Liver (tissue), 9 donors: ENCODE results near the gene LYST. TPM values are rescaled to one million over a fixed set of nuclear protein-coding genes. Genes with fewer than 3 reads are reported as not detected.

Experiments used
- DNase-seq: peaks from one replicate; pipeline ENCODE4 v3.0.0-alpha.2; 2017; ENCODE audit warnings: low spot score
- H3K27ac ChIP-seq, 2 donors: one replicate each; pipeline ENCODE4 v1.7.0; 2013; ENCODE audit warnings: inconsistent platforms in 2 of 2, low read length in 2 of 2, control low read depth in 1 of 2, low read depth in 1 of 2, mild to moderate bottlenecking in 1 of 2
- H3K27me3 ChIP-seq, 4 donors: one replicate each; pipeline versions ENCODE4 v1.6.1 to v1.7.0; 2013; ENCODE audit warnings: low read length in 3 of 4, inconsistent platforms in 1 of 4, mild to moderate bottlenecking in 1 of 4, moderate library complexity in 1 of 4; ENCODE audit not compliant: control insufficient read depth in 4 of 4, insufficient read depth in 4 of 4
- H3K36me3 ChIP-seq, 4 donors: one replicate each; pipeline versions ENCODE4 v1.6.1 to v1.7.0; 2013; ENCODE audit warnings: low read length in 3 of 4, mild to moderate bottlenecking in 3 of 4, low read depth in 1 of 4, moderate library complexity in 1 of 4; ENCODE audit not compliant: control insufficient read depth in 4 of 4, insufficient read depth in 3 of 4
- H3K4me1 ChIP-seq, 4 donors: one replicate each; pipeline versions ENCODE4 v1.6.1 to v1.7.0; 2013; ENCODE audit warnings: low read length in 3 of 4, mild to moderate bottlenecking in 3 of 4, moderate library complexity in 1 of 4; ENCODE audit not compliant: control insufficient read depth in 4 of 4, insufficient read depth in 4 of 4
- H3K4me3 ChIP-seq, 3 donors: one replicate each; pipeline versions ENCODE4 v1.6.1 to v1.7.0; 2013; ENCODE audit warnings: low read length in 3 of 3, control low read depth in 1 of 3, low read depth in 1 of 3, mild to moderate bottlenecking in 1 of 3
- H3K9ac ChIP-seq, 2 donors: one replicate each; pipeline ENCODE4 v1.7.0; 2013; ENCODE audit warnings: low read length in 2 of 2, mild to moderate bottlenecking in 2 of 2, moderate library complexity in 2 of 2, control low read depth in 1 of 2, low read depth in 1 of 2
- H3K9me3 ChIP-seq, 4 donors: one replicate each; pipeline versions ENCODE4 v1.6.1 to v1.7.0; 2013; ENCODE audit warnings: low read length in 3 of 4; ENCODE audit not compliant: control insufficient read depth in 4 of 4
- EGR1 ChIP-seq, 2 donors: IDR thresholded peaks; 2 replicates each; pipeline ENCODE4 v1.6.1; 2016 to 2018; ENCODE audit warnings: antibody characterized with exemption in 2 of 2, low read depth in 2 of 2
- FOXA1 ChIP-seq: IDR thresholded peaks from 2 replicates; pipeline ENCODE4 v1.6.1; 2016; ENCODE audit warnings: antibody characterized with exemption
- FOXA2 ChIP-seq: IDR thresholded peaks from 2 replicates; pipeline ENCODE4 v1.6.1; 2016; ENCODE audit warnings: antibody characterized with exemption
- GABPA ChIP-seq, 2 donors: IDR thresholded peaks in 1 of 2; conservative IDR thresholded peaks in 1 of 2; 2 replicates each; pipeline ENCODE4 v1.6.1; 2016; ENCODE audit warnings: antibody characterized with exemption in 2 of 2, mild to moderate bottlenecking in 1 of 2, moderate library complexity in 1 of 2
- HNF4A ChIP-seq, 2 donors: conservative IDR thresholded peaks; 2 replicates each; pipeline ENCODE4 v1.6.1; 2016; ENCODE audit warnings: antibody characterized with exemption in 2 of 2, mild to moderate bottlenecking in 2 of 2
- HNF4G ChIP-seq: IDR thresholded peaks from 2 replicates; pipeline ENCODE4 v1.6.1; 2016; ENCODE audit warnings: antibody characterized with exemption
- JUND ChIP-seq, 2 donors: IDR thresholded peaks; 2 replicates each; pipeline ENCODE4 v1.6.1; 2016; ENCODE audit warnings: antibody characterized with exemption in 2 of 2
- MAX ChIP-seq: IDR thresholded peaks from 2 replicates; pipeline ENCODE4 v1.6.1; 2016; ENCODE audit warnings: antibody characterized with exemption
- NR2F2 ChIP-seq: IDR thresholded peaks from 2 replicates; pipeline ENCODE4 v1.6.1; 2016; ENCODE audit warnings: antibody characterized with exemption
- RAD21 ChIP-seq, 2 donors: IDR thresholded peaks; 2 replicates each; pipeline ENCODE4 v1.6.1; 2016; ENCODE audit warnings: antibody characterized with exemption in 2 of 2, mild to moderate bottlenecking in 2 of 2
- REST ChIP-seq: IDR thresholded peaks from 2 replicates; pipeline ENCODE4 v1.6.1; 2016; ENCODE audit warnings: antibody characterized with exemption, mild to moderate bottlenecking
- RXRA ChIP-seq, 2 donors: IDR thresholded peaks; 2 replicates each; pipeline ENCODE4 v1.6.1; 2017 to 2018; ENCODE audit warnings: antibody characterized with exemption in 2 of 2, mild to moderate bottlenecking in 1 of 2
- SP1 ChIP-seq: IDR thresholded peaks from 2 replicates; pipeline ENCODE4 v1.6.1; 2018; ENCODE audit warnings: antibody characterized with exemption, mild to moderate bottlenecking
- TAF1 ChIP-seq: conservative IDR thresholded peaks from 2 replicates; pipeline ENCODE4 v1.6.1; 2016; ENCODE audit warnings: antibody characterized with exemption, mild to moderate bottlenecking
- YY1 ChIP-seq: IDR thresholded peaks from 2 replicates; pipeline ENCODE4 v1.6.1; 2016; ENCODE audit warnings: antibody characterized with exemption, mild to moderate bottlenecking
- ZBTB33 ChIP-seq: IDR thresholded peaks from 2 replicates; pipeline ENCODE4 v1.6.1; 2016; ENCODE audit warnings: antibody characterized with exemption
- WGBS: extraction: QIAGEN DNeasy Blood & Tissue Kit; methylation state at CpG from one replicate; pipeline ENCODE4 v1.1.7; 2013; 5-methylcytosine and 5-hydroxymethylcytosine counted together
- polyA plus RNA-seq, 2 donors: library from polyadenylated mRNA; stranded (reverse) in 1 of 2; unstranded in 1 of 2; fragments of 200-250 nt in 1 of 2; fragments of >200 nt in 1 of 2; fragmentation: Nextera tagmentation in 1 of 2; extraction: Ambion mirVana in 1 of 2; gene quantifications; one replicate each; pipeline versions ENCODE4 v1.2.1 to v1.2.3, GENCODE V29; 2013 to 2015
- total RNA-seq, 2 donors: library from RNA; depleted of rRNA; stranded (reverse); fragments of >200 nt; gene quantifications; one replicate each; pipeline ENCODE4 v1.2.3, GENCODE V29; 2014
- TF ChIP-seq, protein P1 (sequence below): fragments of 150-350 bp; IDR thresholded peaks from 2 replicates; pipeline ENCODE4 v1.5.1; 2017; ENCODE audit warnings: improper control_type of control experiment, low read depth, low read length; ENCODE audit not compliant: missing input control
- TF ChIP-seq, protein P2 (sequence below): IDR thresholded peaks from 2 replicates; pipeline ENCODE4 v1.6.1; 2016; ENCODE audit warnings: antibody characterized with exemption
- donor health status: healthy.
- donor health status: healthy.
- donor health status: healthy.
- donor health status: healthy.
- donor health status: healthy.

LYST gene
- total and polyA plus RNA-seq, 4 donors, result 3.4 to 45.9 (median 14.2) TPM

DNA sequence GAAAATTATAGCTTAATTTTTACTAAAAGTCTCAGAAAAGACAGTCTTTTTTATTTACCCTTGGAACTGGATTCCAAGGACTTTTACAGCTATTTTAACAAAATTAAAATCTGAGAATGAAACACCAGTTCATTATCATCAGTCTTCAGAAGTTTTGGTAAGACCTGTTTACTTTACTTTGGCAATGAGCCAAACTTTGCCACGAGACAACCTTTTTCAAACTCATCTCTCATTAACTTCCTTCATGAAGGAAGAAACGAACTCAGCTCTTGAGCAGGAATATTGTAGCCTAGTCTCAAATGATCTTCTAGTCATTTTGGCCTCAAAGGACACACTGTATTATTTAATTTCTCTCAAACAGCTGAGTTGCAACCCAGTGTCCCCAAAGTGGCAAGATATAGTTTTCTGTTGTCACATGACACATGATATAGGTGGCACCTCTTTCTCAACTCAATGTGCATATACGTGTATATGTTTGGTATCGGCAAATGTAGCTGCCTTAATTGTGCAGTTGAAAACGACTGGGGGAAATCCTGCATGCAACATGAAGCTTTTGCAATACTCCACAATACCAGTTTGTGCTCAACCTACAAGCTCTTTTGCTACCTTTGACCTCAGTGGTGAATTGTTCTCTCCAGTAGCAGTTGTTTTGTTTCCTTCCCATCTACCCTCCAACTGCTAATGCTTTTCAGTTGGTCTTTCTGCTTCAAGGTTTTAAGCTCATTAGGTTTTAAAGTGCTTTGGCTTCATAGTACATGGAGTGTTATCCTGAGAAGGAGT, 208.8 kb downstream of the LYST start:
- Histone ChIP-seq H3K9me3 (peaks cover 0 to 2% (median 0%) of the 10 kb centered on the region in 4 donors), H3K27ac (no peak overlapping the region), H3K4me3 (no peak overlapping the region), H3K27me3 (peaks cover 0 to 2% (median 0%) of the 10 kb centered on the region in 4 donors), H3K9ac (no peak overlapping the region), H3K4me1 (no peaks in the 10 kb centered on the region), H3K36me3 (peaks cover 0 to 15% (median 6%) of the 10 kb centered on the region in 4 donors)
- WGBS, result 53% methylated on average over 5 of the region's 5 CpGs
- DNase-seq, result no peak
- TF ChIP-seq HNF4A (conservative IDR thresholded peaks at IDR 0.05), result peak in 1 of 2 donors; percentile 8
- no peak for TF ChIP-seq GABPA (IDR thresholded peaks at IDR 0.05 in 1 of 2, conservative IDR thresholded peaks at IDR 0.05 in 1 of 2)

DNA sequence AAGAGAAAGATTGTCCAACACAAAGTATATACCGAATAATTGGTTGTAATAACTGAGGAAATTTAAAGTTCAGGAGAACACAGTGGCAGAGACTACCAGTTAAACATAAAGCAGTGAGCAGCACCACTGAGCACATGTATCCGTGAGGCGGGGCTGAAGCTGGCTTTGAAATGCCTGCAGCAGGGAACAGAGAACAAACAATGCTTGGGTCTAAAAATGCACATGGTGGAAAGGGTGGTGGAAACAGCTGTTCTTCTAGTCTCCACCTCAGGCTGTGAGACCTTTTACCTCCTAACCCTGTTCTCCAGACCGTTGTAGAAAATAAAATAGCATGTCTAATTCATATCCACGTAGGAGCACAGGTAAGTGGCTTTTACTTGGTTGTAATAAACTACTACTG, 209.4 kb downstream of the LYST start:
- H3K36me3 ChIP-seq, result peaks cover 0 to 10% (median 4%) of the 10 kb centered on the region in 4 donors
- no peak overlapping the region for H3K27ac ChIP-seq
- WGBS, result 80% methylated on average over 5 of the region's 5 CpGs
- H3K4me1 ChIP-seq, result no peaks in the 10 kb centered on the region
- TF ChIP-seq TAF1 (no peak), SP1 (no peak), RXRA (IDR thresholded peaks at IDR 0.05) (no peak), YY1 (no peak), FOXA2 (no peak), MAX (no peak), ZBTB33 (no peak), EGR1 (IDR thresholded peaks at IDR 0.05; ENCODE audit: low read depth in 2 of 2) (no peak)
- no peak overlapping the region for H3K4me3 ChIP-seq
- H3K9me3 ChIP-seq, result peaks cover 0 to 2% (median 0%) of the 10 kb centered on the region in 4 donors
- no peak for DNase-seq
- no peak overlapping the region for H3K9ac ChIP-seq
- H3K27me3 ChIP-seq, result peaks cover 0 to 8% (median 0%) of the 10 kb centered on the region in 4 donors

- WGBS, result 93% methylated on average over 11 of the region's 11 CpGs
- Histone ChIP-seq H3K27ac (no peak overlapping the region), H3K9ac (no peak overlapping the region), H3K27me3 (peaks cover 0 to 19% (median 6%) of the 10 kb centered on the region in 4 donors), H3K36me3 (no peaks in the 10 kb centered on the region), H3K4me3 (no peak overlapping the region), H3K9me3 (peaks cover 0 to 2% (median 0%) of the 10 kb centered on the region in 4 donors), H3K4me1 (peaks cover 13 to 25% (median 21%) of the 10 kb centered on the region in 4 donors)
- DNase-seq, result no peak
- no peak for TF ChIP-seq EGR1 (IDR thresholded peaks at IDR 0.05; ENCODE audit: low read depth in 2 of 2)
- TF ChIP-seq NR2F2, result no peak
- no peak for TF ChIP-seq REST
- TF ChIP-seq HNF4A (conservative IDR thresholded peaks at IDR 0.05), result no peak
- TF ChIP-seq MAX, result no peak
- TF ChIP-seq FOXA2, result no peak
- TF ChIP-seq RAD21 (IDR thresholded peaks at IDR 0.05), result no peak
- TF ChIP-seq, protein P1, sequence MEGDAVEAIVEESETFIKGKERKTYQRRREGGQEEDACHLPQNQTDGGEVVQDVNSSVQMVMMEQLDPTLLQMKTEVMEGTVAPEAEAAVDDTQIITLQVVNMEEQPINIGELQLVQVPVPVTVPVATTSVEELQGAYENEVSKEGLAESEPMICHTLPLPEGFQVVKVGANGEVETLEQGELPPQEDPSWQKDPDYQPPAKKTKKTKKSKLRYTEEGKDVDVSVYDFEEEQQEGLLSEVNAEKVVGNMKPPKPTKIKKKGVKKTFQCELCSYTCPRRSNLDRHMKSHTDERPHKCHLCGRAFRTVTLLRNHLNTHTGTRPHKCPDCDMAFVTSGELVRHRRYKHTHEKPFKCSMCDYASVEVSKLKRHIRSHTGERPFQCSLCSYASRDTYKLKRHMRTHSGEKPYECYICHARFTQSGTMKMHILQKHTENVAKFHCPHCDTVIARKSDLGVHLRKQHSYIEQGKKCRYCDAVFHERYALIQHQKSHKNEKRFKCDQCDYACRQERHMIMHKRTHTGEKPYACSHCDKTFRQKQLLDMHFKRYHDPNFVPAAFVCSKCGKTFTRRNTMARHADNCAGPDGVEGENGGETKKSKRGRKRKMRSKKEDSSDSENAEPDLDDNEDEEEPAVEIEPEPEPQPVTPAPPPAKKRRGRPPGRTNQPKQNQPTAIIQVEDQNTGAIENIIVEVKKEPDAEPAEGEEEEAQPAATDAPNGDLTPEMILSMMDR, result no peak
- TF ChIP-seq JUND (IDR thresholded peaks at IDR 0.05), result no peak
- no peak for TF ChIP-seq HNF4G
- TF ChIP-seq TAF1, result no peak
- TF ChIP-seq, protein P2, sequence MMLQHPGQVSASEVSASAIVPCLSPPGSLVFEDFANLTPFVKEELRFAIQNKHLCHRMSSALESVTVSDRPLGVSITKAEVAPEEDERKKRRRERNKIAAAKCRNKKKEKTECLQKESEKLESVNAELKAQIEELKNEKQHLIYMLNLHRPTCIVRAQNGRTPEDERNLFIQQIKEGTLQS, result no peak
- no peak for TF ChIP-seq FOXA1
- TF ChIP-seq RXRA (IDR thresholded peaks at IDR 0.05), result no peak
- no peak for TF ChIP-seq SP1
Observed at GRCh38 chr1:235652364-235652763, 214.3 kb downstream of the LYST start.
